GM19240 (cell line): Measurements from ENCODE around the gene FGD3.
"Not testable (repeated sequence)": the region's sequence is repeated elsewhere in the genome, so short reads cannot be mapped to it uniquely, and the experiment has no call there.

Experiments
- DNase-seq: peaks from one replicate; pipeline ENCODE4 v3.0.0; 2011; ENCODE audit warnings: low spot score; ENCODE audit not compliant: insufficient read length

FGD3 gene

DNA sequence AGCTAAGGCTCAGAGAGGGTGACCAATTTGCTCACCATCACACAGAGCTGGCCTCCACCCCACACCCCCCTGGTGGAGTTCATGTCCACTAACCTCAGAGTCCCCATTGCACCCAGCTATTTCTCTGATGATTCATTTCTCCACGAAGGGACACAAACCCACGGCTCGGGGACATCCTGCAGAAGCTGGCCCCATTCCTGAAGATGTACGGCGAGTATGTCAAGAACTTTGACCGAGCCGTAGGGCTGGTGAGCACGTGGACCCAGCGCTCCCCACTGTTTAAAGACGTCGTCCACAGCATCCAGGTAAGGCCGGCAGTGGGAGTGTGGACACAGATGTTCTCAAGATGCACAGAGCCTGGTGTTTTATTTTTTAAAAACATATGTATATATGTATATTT lies 58.6 kb downstream of the FGD3 start:
- DNase-seq, result no peak

GRCh38 chr9:93007529-93008058 lies 60.3 kb downstream of the FGD3 start:
- no peak for DNase-seq

DNA sequence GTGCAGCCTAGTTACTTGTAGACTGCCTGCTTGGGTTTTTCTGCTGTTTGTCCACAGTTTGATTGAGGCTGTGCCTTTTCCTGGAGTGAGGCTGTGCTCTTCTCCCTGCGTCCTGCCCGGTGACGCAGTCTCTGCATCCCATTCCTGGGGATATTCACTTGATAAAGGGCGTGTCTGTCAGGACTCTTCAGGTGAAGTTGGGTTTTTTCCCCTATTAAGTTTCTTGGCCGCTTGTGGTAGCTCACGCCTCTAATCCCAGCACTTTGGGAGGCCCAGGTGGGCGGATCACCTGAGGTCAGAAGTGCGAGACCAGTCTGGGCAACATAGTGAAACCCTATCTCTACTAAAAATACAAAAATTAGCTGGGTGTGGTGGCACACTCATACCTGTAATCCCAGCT lies 61.1 kb downstream of the FGD3 start:
- DNase-seq, result no peak

DNA sequence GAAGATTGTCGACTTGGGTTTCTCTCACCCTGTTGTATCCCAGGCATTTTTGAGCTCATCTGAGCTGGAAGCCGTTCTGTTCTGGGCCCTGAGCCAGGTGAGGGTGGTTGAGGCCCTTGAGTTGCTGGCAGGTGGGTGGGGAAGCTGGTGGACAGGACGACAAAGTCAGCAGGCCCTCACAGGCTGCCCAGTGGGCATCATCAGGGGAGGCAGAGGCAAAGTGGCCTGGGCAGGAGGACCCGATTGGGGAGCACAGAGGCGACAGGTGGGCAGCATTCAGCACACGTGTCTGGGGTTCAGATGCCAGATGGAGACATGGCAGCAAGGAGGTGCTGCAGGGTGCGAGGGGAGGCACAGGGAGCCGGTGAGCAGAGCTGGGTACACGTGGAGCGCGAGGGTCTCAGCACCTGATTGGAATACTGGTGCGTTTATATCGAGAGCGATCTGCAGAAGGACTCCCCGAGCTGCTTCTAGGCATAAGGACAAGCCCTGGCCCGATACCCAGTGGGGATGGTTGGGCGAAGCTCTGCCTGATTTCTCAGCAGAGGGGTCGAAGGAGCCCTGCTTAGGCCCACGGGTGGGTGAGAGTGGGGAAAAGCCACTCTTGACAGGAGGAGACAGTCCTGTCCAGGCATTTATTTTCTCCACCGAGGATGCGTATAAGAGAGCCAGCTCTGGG lies 62.2 kb downstream of the FGD3 start:
- DNase-seq, result no peak

- no peak for DNase-seq
Measured at GRCh38 chr9:93010056-93010455, 62.7 kb downstream of the FGD3 start.

DNA sequence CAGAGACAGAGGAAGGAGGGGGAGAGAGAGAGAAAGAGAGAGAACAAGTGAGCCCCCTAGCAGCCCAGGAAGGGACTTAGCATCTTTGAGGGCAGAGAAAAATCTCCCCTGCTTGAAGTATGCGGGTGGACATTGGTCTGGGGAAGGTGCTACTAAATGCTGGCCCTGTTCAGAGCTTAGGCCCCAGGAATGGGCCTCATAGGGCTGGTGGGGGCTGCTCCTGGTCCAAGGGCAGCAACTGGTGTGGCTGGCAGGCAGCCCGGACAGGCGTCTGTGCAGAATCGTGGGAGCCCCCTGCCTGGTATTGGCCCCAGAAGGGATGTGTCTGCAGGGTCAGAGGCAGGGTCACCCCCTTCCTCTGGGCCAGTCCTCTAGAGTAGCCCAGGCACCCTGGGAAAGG lies 63.4 kb downstream of the FGD3 start:
- no peak for DNase-seq

DNA sequence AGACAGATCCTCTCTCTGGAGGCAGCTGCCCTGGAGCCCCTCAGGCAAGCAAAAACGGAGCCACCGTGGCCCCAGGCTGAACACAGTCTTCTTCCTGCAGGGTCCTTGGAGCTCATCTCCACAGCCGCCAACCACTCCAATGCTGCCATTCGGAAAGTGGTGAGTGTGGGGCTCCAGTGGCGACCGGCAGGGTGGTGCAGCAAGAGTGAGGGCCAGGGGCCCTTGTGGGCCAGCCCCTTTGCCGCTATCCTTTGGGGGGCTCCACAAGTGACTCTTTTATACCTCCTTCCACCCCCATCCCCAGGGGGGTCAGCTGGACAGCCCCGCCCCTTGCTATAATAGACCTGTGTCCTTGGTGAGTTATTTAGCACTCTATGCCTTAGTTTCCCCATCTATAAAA lies 63.8 kb downstream of the FGD3 start:
- no peak for DNase-seq

GRCh38 chr9:93012963-93013855 lies 65.9 kb downstream of the FGD3 start:
- DNase-seq, result no peak

- DNase-seq, result no peak
Measured at GRCh38 chr9:93013856-93014582, 66.7 kb downstream of the FGD3 start.

DNA sequence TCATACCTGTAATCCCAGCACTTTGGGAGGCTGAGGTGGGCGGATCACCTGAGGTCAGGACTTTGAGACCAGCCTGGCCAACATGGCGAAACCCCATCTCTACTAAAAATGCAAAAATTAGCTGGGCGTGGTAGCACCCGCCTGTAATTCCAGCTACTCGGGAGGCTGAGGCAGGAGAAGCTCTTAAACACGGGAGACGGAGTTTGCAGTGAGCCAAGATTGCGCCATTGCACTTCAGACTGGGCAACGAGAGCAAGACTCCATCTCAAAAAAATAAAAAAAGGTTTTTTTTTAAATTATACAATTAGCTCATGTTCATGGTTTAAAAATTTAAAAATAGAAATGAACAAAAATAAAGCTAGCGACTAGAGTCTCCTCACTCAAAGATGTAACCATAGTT lies 67.9 kb downstream of the FGD3 start:
- not testable (repeated sequence) for DNase-seq

GRCh38 chr9:93017621-93018020 lies 70.3 kb downstream of the FGD3 start:
- no peak for DNase-seq

DNA sequence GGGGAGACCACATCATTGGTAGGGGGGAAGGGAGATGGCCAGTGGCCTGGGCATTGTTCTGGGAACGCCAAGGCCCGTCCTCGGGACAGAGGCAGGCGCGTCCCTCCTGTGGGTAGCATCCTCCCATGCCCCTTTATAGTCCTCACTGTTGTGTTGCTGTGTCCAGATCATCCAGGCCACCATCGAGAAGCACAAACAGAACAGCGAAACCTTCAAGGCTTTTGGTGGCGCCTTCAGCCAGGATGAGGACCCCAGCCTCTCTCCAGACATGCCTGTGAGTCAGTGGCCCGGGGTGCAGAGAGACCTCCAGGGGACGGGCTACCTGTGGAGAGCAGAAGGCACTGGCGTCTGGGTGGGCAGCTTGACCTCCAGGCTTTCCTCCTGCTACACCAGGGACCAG lies 72.8 kb downstream of the FGD3 start:
- no peak for DNase-seq

DNA sequence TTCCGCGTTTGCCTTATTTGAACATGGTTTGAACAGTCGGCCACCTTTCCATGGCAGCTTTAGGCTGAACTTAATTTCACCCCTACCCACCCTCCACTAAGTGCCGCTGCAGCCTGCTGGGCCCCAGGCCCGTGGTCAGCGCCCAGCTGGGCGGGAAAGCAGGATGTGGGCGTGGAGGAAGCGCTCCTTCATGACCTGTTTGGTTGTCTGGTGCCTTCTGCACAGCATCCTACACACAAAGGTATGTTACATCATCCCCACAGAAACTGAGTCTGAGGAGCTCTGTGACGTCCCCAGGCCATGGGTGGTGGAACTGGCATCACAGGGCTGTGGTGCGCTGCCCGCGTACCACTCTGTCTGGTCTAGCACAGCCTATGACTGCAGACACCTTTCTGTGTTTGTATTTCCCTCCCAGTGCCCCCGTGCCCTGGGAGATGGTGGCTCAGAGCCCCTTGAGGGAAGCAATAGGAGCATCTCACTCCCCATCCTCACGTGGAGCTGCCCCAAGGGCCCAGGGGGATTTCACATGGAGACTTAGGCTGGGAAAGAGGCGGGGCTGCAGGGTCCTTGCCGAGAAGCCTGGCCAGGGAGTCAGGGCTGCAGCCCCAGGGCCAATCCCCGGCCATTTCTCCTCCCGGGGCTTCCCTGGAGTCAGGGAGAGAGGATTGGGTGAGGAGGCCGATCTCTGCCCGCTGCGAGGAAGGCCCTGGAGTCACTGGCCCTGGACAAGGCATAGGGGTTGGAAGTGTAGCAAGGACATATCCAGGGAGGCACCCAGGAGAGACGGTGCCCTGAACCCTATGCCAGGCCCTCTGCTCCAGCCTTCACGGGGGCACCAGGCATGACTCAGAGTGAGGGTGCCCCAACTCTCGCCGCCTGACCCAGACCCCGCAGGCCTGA lies 73.7 kb downstream of the FGD3 start:
- no peak for DNase-seq

DNA sequence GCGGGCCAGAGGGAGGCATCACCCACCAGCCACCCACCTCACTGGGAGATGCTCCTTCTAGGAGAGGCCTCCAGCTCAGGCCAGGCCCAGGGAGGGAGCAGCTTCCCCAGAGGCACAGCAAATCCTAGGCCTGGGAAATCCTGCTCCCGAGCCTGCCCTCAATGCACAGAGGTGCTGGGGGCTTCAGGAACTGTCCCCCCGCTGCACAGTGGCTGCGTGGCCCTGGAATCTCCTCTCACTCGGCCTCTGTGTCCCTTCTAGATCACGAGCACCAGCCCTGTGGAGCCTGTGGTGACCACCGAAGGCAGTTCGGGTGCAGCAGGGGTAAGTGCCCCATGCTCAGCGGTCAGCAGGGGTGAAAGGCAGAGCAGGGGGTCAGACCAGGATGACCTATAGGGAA lies 74.7 kb downstream of the FGD3 start:
- no peak for DNase-seq

DNA sequence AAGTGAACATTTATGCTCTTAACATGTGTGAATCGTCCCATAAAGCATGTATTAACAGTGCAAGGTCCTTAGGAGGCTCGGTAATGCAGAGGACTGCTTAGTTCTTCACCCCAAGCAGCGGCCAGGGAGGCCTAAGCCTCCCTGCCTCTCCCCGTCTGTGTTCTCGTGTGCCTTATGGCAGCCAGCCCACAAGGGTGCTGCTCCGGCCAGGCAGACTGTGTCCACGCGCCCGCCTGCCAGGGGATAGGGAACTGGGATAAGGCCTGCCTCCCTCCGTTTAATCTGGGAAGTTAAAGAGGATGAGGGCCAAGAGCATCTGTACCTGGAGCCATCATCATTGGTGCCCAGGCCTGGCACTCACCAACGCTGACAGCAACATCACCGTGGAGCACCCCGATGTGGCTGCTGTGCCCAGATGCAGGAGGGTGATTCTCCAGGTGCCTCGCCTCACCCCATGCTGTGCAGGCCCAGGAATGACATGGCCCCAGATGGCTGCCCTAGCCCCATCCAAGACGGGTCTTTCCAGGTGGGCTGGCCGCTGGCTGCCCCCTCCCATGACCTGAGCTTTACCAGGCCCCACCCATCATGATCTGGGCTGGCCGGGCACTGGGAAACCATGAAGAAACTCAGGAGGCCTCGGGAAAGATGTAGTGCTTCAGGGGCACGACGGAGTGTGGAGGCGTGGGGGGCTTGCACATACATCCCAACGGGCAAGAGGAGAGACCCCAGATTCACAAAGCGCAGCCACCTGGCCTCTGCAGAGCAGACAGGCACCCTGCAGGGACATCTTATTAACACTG lies 75.6 kb downstream of the FGD3 start:
- DNase-seq, result no peak

DNA sequence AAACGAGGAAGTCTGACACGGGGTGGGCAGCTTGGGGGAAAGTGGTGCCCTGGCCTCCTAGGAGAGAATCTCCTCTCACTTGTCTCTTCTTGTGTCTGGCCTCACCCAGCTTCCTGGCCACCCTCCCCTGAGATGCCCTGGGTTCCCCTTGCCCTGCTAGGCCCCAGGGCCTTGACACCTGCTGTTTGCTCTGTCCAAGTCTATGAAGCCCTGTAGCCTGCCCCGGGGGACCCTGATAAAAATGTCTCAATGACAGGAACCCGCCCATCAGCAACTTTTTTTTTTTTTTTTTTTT lies 76.1 kb downstream of the FGD3 start:
- no peak for DNase-seq

DNA sequence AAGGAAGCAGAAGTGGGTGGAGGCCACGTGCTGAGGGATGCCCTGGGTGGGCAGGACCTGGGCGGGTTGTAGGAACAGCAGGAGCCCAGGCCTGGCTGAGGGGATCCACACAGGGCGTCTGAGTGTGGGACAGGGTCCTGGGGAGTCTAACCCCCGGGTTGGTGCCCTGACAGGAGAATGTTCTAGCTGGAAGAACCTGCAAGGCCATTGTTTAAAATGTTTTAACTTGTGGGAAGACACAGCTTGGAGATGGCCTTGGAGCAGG lies 77.3 kb downstream of the FGD3 start:
- DNase-seq, result no peak

- DNase-seq, result no peak
Measured at GRCh38 chr9:93024986-93025630, 77.8 kb downstream of the FGD3 start.

DNA sequence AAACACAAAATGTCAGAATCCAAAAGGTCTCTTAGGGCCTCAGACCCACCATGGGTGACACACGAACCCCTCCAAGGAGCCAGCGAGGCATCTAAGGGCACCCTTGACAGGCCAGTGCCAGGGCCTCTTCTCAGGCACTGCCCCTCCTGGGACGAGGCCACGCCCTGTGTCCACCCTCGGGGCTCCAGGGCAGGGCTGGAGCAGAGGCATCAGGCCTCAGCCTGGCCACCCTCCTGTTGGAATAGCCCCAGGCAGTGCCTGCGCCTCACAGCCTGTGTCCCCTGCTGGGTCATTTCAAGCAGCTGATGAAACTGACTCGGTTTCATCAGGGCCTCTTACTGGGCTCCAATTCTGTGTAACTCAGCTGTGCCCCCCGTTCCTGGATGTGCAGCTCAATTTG lies 78.4 kb downstream of the FGD3 start:
- no peak for DNase-seq

DNA sequence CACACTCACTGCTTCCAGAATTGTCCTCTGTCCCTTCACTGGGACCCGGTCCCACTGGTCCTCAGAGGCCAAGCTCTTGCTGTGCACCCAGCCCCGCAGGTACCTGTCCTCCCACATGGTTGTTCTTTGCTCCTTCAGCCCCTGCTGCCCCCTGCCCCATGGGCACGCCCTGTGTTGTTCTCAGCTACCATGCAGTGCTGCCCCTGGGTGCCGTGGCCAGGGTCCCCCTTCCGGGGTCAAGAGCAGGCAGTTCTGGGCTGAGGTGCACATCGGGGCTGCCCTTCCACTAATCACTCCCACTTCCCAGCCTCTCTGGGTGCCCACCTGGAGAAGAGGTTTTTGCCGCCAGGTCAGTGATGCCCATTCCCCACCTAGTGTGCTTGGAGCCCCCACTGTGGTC lies 79.3 kb downstream of the FGD3 start:
- DNase-seq, result no peak
